ENCODE results near the gene NTHL1.

Gene NTHL1

DNA sequence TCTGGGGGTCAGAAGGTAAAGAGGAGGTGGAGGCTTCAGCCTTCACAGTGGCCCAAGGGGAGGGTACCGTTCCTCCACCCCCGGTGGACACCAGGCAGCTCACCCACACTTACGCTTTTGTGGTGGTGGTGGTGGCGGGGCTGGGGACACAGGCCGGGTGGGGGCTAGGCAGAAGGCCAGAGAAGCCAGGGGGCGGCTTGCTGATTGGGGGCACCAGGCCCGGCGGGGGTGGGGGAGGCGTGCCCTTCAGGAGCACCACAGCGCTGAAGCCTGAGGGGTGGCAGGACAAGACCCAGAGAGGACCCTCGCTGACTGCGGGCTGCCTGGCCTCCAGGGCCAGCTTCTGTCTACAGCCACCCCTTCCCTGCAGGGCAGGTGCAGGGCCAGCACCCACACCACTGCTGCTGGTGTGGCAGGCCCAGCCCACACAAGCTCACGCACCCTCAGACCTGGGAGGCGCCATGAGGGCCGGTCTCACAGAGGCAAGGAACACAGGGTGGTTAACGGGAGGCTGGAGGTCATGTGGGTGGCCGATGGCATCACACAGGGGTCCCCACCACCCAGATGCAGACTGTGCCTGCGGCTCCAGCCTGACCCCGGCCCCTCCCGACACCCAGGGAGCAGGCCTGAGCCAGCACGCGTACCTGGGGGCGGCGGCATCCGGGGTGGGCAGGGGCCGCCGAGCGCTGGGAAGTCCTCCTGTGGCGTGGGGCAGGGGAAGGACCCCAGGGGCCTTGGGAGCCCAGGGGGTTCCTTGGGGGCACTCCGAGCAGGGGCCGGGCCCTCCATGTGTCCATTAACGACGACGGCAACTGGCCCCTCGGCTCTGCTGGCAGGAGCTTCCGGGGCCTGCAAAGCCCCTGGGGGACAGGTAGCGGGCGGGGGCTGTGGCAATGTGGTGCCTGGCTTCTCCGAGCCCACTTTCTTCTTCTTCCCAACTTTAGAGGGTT lies 48.5 kb downstream of the NTHL1 start:
- no peak for TF ChIP-seq SIN3A (IDR thresholded peaks at IDR 0.05; ENCODE audit: borderline replicate concordance, insufficient read depth, low read length)
- TF ChIP-seq TAF1 (IDR thresholded peaks at IDR 0.05; ENCODE audit: borderline replicate concordance, insufficient read depth, low read length), result no peak
- no peak for TF ChIP-seq POLR2AphosphoS5 (IDR thresholded peaks at IDR 0.05; ENCODE audit: low read depth, low read length)
- TF ChIP-seq, protein P1, sequence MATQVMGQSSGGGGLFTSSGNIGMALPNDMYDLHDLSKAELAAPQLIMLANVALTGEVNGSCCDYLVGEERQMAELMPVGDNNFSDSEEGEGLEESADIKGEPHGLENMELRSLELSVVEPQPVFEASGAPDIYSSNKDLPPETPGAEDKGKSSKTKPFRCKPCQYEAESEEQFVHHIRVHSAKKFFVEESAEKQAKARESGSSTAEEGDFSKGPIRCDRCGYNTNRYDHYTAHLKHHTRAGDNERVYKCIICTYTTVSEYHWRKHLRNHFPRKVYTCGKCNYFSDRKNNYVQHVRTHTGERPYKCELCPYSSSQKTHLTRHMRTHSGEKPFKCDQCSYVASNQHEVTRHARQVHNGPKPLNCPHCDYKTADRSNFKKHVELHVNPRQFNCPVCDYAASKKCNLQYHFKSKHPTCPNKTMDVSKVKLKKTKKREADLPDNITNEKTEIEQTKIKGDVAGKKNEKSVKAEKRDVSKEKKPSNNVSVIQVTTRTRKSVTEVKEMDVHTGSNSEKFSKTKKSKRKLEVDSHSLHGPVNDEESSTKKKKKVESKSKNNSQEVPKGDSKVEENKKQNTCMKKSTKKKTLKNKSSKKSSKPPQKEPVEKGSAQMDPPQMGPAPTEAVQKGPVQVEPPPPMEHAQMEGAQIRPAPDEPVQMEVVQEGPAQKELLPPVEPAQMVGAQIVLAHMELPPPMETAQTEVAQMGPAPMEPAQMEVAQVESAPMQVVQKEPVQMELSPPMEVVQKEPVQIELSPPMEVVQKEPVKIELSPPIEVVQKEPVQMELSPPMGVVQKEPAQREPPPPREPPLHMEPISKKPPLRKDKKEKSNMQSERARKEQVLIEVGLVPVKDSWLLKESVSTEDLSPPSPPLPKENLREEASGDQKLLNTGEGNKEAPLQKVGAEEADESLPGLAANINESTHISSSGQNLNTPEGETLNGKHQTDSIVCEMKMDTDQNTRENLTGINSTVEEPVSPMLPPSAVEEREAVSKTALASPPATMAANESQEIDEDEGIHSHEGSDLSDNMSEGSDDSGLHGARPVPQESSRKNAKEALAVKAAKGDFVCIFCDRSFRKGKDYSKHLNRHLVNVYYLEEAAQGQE (IDR thresholded peaks at IDR 0.05; ENCODE audit: insufficient read depth in 1 of 2, low read depth in 2 of 2, low read length in 2 of 2), result no peak
- TF ChIP-seq FOXP2 (optimal IDR thresholded peaks at IDR 0.05; ENCODE audit: borderline replicate concordance, extremely low read depth, extremely low read length, insufficient read depth), result no peak

- TF ChIP-seq POLR2AphosphoS5 (IDR thresholded peaks at IDR 0.05; ENCODE audit: low read depth, low read length), result no peak
- TF ChIP-seq, protein P1 (IDR thresholded peaks at IDR 0.05; ENCODE audit: insufficient read depth in 1 of 2, low read depth in 2 of 2, low read length in 2 of 2), result no peak
- no peak for TF ChIP-seq TAF1 (IDR thresholded peaks at IDR 0.05; ENCODE audit: borderline replicate concordance, insufficient read depth, low read length)
- no peak for TF ChIP-seq SIN3A (IDR thresholded peaks at IDR 0.05; ENCODE audit: borderline replicate concordance, insufficient read depth, low read length)
- TF ChIP-seq FOXP2 (optimal IDR thresholded peaks at IDR 0.05; ENCODE audit: borderline replicate concordance, extremely low read depth, extremely low read length, insufficient read depth), result no peak
These were observed 49.2 kb downstream of the NTHL1 start for GRCh38 chr16:1998360-1998835.

DNA sequence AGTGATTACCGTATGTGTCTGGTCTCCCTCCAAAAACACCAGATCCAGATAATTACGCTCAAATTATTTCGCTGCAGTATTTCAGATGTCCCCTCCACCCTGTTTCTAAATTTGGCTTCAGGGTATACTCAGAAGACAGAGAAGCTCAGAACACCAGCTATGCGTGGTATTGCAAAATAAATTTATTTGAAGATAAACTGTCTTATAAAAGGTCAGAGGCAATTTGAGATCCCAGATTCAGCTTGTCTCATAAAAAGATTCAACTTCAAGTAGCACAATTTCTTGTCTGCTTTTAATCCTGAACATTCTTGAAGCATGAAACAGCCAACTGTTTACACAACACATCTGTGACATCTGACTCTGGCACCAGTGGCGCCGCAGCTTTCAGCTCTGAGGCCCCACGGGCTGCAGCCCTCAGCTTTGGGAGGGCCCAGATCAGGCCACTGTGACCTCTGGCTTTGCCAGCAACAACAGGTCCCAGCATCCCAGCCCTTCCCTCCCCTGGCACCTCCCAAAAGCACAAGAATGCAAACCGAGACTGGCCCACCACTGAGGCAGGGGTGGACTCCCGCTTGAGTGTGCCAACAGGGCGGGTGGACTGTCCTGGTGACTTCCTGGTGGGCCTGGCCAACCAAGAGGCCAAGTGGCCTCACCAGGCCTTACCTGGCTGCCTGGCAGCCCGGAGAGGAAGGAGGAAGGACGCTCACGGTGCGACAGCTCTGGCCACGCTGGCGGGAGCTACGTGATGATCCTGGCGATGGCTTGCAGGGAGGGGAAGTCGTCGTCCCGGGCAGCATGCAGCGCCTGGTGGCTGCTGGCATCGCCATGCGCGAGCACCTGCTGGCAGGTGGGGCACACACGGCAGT lies 49.9 kb downstream of the NTHL1 start:
- TF ChIP-seq, protein P1 (IDR thresholded peaks at IDR 0.05; ENCODE audit: insufficient read depth in 1 of 2, low read depth in 2 of 2, low read length in 2 of 2), result no peak
- TF ChIP-seq FOXP2 (optimal IDR thresholded peaks at IDR 0.05; ENCODE audit: borderline replicate concordance, extremely low read depth, extremely low read length, insufficient read depth) (no peak), TAF1 (IDR thresholded peaks at IDR 0.05; ENCODE audit: borderline replicate concordance, insufficient read depth, low read length) (no peak), SIN3A (IDR thresholded peaks at IDR 0.05; ENCODE audit: borderline replicate concordance, insufficient read depth, low read length) (no peak), POLR2AphosphoS5 (IDR thresholded peaks at IDR 0.05; ENCODE audit: low read depth, low read length) (no peak)

GRCh38 chr16:1993731-1994131 lies 53.9 kb downstream of the NTHL1 start:
- TF ChIP-seq, protein P1 (IDR thresholded peaks at IDR 0.05; ENCODE audit: insufficient read depth in 1 of 2, low read depth in 2 of 2, low read length in 2 of 2), result no peak
- TF ChIP-seq SIN3A (IDR thresholded peaks at IDR 0.05; ENCODE audit: borderline replicate concordance, insufficient read depth, low read length) (no peak), TAF1 (IDR thresholded peaks at IDR 0.05; ENCODE audit: borderline replicate concordance, insufficient read depth, low read length) (no peak), POLR2AphosphoS5 (IDR thresholded peaks at IDR 0.05; ENCODE audit: low read depth, low read length) (no peak), FOXP2 (optimal IDR thresholded peaks at IDR 0.05; ENCODE audit: borderline replicate concordance, extremely low read depth, extremely low read length, insufficient read depth) (no peak)
